ENCODE data around the gene ZC3H7A. TPM values are rescaled to one million over a fixed set of nuclear protein-coding genes. Genes with fewer than 3 reads are reported as not detected.

The ZC3H7A gene
- total RNA-seq, 1 donor: 24.5 TPM

- no peak for DNase-seq (ENCODE audit: low read depth in 2 of 3, low spot score in 2 of 3)
These were observed 15.3 kb downstream of the ZC3H7A start for GRCh38 chr16:11781773-11782172.

GRCh38 chr16:11780991-11781680 lies 15.9 kb downstream of the ZC3H7A start:
- DNase-seq (ENCODE audit: low read depth in 2 of 3, low spot score in 2 of 3): no peak

- no peak for DNase-seq (ENCODE audit: low read depth in 2 of 3, low spot score in 2 of 3)
These were observed 18.0 kb downstream of the ZC3H7A start for GRCh38 chr16:11779074-11779473.

GRCh38 chr16:11774065-11774626 lies 22.9 kb downstream of the ZC3H7A start:
- DNase-seq (ENCODE audit: low read depth in 2 of 3, low spot score in 2 of 3): no peak

- DNase-seq (ENCODE audit: low read depth in 2 of 3, low spot score in 2 of 3): peak in 2 of 3 donors; percentile 38 to 71
These were observed 28.2 kb downstream of the ZC3H7A start for GRCh38 chr16:11768849-11769248.

- DNase-seq (ENCODE audit: low read depth in 2 of 3, low spot score in 2 of 3): no peak
These were observed 34.6 kb downstream of the ZC3H7A start for GRCh38 chr16:11762431-11762830.

GRCh38 chr16:11759997-11760396 lies 37.1 kb downstream of the ZC3H7A start:
- no peak for DNase-seq (ENCODE audit: low read depth in 2 of 3, low spot score in 2 of 3)

- no peak for DNase-seq (ENCODE audit: low read depth in 2 of 3, low spot score in 2 of 3)
These were observed 37.8 kb downstream of the ZC3H7A start for GRCh38 chr16:11759163-11759834.

GRCh38 chr16:11757671-11758545 lies 39.1 kb downstream of the ZC3H7A start:
- DNase-seq (ENCODE audit: low read depth in 2 of 3, low spot score in 2 of 3): no peak

- DNase-seq (ENCODE audit: low read depth in 2 of 3, low spot score in 2 of 3): no peak
These were observed 40.8 kb downstream of the ZC3H7A start for GRCh38 chr16:11756248-11756647.

- DNase-seq (ENCODE audit: low read depth in 2 of 3, low spot score in 2 of 3): no peak
These were observed 41.9 kb downstream of the ZC3H7A start for GRCh38 chr16:11755022-11755760.

- no peak for DNase-seq (ENCODE audit: low read depth in 2 of 3, low spot score in 2 of 3)
These were observed 44.2 kb downstream of the ZC3H7A start for GRCh38 chr16:11752856-11753255.

- DNase-seq (ENCODE audit: low read depth in 2 of 3, low spot score in 2 of 3): no peak
These were observed 47.0 kb downstream of the ZC3H7A start for GRCh38 chr16:11750056-11750455.

GRCh38 chr16:11748404-11749254 lies 48.4 kb downstream of the ZC3H7A start:
- DNase-seq (ENCODE audit: low read depth in 2 of 3, low spot score in 2 of 3): no peak

GRCh38 chr16:11747949-11748403 lies 49.1 kb downstream of the ZC3H7A start:
- no peak for DNase-seq (ENCODE audit: low read depth in 2 of 3, low spot score in 2 of 3)

GRCh38 chr16:11744075-11744470 lies 53.0 kb downstream of the ZC3H7A start:
- no peak for DNase-seq (ENCODE audit: low read depth in 2 of 3, low spot score in 2 of 3)

- DNase-seq (ENCODE audit: low read depth in 2 of 3, low spot score in 2 of 3): peak; percentile 11 to 44 (median 33)
These were observed 53.6 kb downstream of the ZC3H7A start for GRCh38 chr16:11743308-11744074.

- peak; percentile 97 to 99 (median 98) for DNase-seq (ENCODE audit: low read depth in 2 of 3, low spot score in 2 of 3)
These were observed 54.3 kb downstream of the ZC3H7A start, which contains the start of gene TXNDC11 for GRCh38 chr16:11742536-11743307. Gene TXNDC11, minus strand, starts transcription at chr16:11742857. Its CDS starts 127 bp downstream, at chr16:11742730.
